Activated T-helper 17 cell treated with anti-CD3 and anti-CD28 coated beads, Interleukin-2, amount 50 U/mL, for 72 hours (primary cell): Measurements from ENCODE around the gene TP73. TPM values are rescaled to one million over a fixed set of nuclear protein-coding genes. Genes with fewer than 3 reads are reported as not detected.
A peak's percentile ranks its signal among the peaks of the same experiment; 100 is the strongest.
"Not testable (repeated sequence)": the region's sequence is repeated elsewhere in the genome, so short reads cannot be mapped to it uniquely, and the experiment has no call there.

Experiments
- ATAC-seq: fragments of 150-1000 bp; cut with Tn5 transposase; replicated peaks from 2 replicates; pipeline ENCODE4 v1.10.0; 2021; ENCODE audit warnings: mild to moderate bottlenecking, moderate library complexity
- H3K27ac Mint-ChIP-seq: one replicate; pipeline ENCODE4 v1.8.0; 2022; ENCODE audit warnings: mixed read lengths
- H3K27me3 Mint-ChIP-seq: one replicate; pipeline ENCODE4 v1.8.0; 2022; ENCODE audit warnings: mixed read lengths
- H3K36me3 Mint-ChIP-seq: one replicate; pipeline ENCODE4 v1.8.0; 2022; ENCODE audit warnings: low read depth, mild to moderate bottlenecking, mixed read lengths
- H3K4me1 Mint-ChIP-seq: one replicate; pipeline ENCODE4 v1.8.0; 2022; ENCODE audit warnings: mixed read lengths
- H3K4me3 Mint-ChIP-seq: one replicate; pipeline ENCODE4 v1.8.0; 2022; ENCODE audit warnings: mild to moderate bottlenecking, mixed read lengths
- H3K9me3 Mint-ChIP-seq: one replicate; pipeline ENCODE4 v1.8.0; 2022; ENCODE audit warnings: mixed read lengths
- total RNA-seq, 2 donors: library from RNA; stranded (reverse); gene quantifications; one replicate each; pipeline ENCODE4 v1.2.3, GENCODE V29; 2022

The TP73 gene
- total RNA-seq, 2 donors from 2014 or later, result 0.95 to 1.1 TPM

- H3K4me3 Mint-ChIP-seq, result peak overlapping the region; percentile 76
- H3K27me3 Mint-ChIP-seq, H3K36me3 Mint-ChIP-seq, H3K9me3 Mint-ChIP-seq, ATAC-seq: not testable (repeated sequence)
- peaks cover 18% of the 10 kb centered on the region for H3K4me1 Mint-ChIP-seq
- peak overlapping the region; percentile 62 for H3K27ac Mint-ChIP-seq
Observed at GRCh38 chr1:3748316-3748900, 96.1 kb downstream of the TP73 start.

- no peak overlapping the region for H3K27ac Mint-ChIP-seq
- H3K4me1 Mint-ChIP-seq, result peaks cover 18% of the 10 kb centered on the region
- H3K4me3 Mint-ChIP-seq, result no peak overlapping the region
- no peaks in the 10 kb centered on the region for H3K36me3 Mint-ChIP-seq
- no peaks in the 10 kb centered on the region for H3K27me3 Mint-ChIP-seq
- H3K9me3 Mint-ChIP-seq, result no peaks in the 10 kb centered on the region
- no peak for ATAC-seq
Observed at GRCh38 chr1:3749512-3749911, 97.2 kb downstream of the TP73 start.

GRCh38 chr1:3750741-3751140 is 98.4 kb downstream of the TP73 start:
- Mint-ChIP-seq H3K36me3 (no peaks in the 10 kb centered on the region), H3K4me3 (no peak overlapping the region), H3K4me1 (peaks cover 10% of the 10 kb centered on the region), H3K27me3 (no peaks in the 10 kb centered on the region), H3K9me3 (no peaks in the 10 kb centered on the region), H3K27ac (no peak overlapping the region)
- ATAC-seq, result no peak

GRCh38 chr1:3752400-3752945 is 100.2 kb downstream of the TP73 start, which contains the start of gene CCDC27:
Gene CCDC27, plus strand, starts transcription at chr1:3752450. Its CDS starts 32 bp downstream, at chr1:3752482.
- no peak for ATAC-seq
- Mint-ChIP-seq H3K27ac (no peak within 1 kb of the TSS), H3K36me3 (no peaks in the 10 kb centered on the region), H3K27me3 (no peaks in the 10 kb centered on the region), H3K4me1 (peaks cover 6% of the 10 kb centered on the region), H3K4me3 (no peak within 1 kb of the TSS), H3K9me3 (no peaks in the 10 kb centered on the region)

DNA sequence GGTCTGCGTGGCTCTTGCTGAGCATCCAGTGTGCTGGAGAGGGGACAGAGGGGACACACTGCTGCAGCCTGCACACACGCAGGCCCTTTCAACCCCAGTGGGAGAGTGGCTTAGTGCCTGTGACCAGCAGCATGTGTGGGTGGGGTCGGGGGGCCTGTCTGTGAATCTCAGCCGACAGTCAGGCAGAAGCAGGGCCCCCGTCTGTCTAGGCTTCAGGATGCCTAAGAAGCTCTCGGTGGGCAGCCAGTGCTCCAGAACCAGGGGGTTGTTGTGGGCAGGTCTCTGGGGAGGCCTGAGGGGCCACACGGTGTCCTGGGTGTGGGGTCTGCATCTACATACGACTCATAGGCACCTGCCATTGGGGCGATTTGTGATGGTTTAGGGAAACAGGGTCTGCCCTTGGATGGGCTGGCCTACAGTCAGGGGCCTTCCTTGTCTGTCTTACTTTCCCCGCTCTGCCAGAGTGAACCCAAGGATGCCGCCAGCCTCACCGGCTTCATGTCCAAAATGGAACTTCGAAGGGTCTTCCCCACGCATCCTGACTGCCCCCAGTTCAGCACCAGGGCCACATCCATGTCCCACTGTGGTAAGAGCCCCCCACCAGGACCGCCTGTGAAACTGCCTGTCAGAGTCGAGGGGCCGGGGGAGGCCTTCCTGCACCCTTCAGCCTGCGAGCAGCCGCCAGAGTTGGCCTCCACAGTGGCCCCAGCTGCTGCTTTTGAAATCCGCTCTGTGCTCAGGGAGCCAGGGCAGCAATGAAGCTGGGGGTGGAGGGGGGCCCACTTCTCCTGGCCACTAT is 101.5 kb downstream of the TP73 start:
- H3K36me3 Mint-ChIP-seq, result no peaks in the 10 kb centered on the region
- H3K4me1 Mint-ChIP-seq, result no peaks in the 10 kb centered on the region
- no peak overlapping the region for H3K4me3 Mint-ChIP-seq
- ATAC-seq, result no peak
- no peaks in the 10 kb centered on the region for H3K9me3 Mint-ChIP-seq
- H3K27me3 Mint-ChIP-seq, result no peaks in the 10 kb centered on the region
- H3K27ac Mint-ChIP-seq, result no peak overlapping the region

- no peaks in the 10 kb centered on the region for H3K9me3 Mint-ChIP-seq
- peaks cover 13% of the 10 kb centered on the region for H3K27me3 Mint-ChIP-seq
- no peak for ATAC-seq
- no peak overlapping the region for H3K27ac Mint-ChIP-seq
- H3K4me1 Mint-ChIP-seq, result no peaks in the 10 kb centered on the region
- no peak overlapping the region for H3K4me3 Mint-ChIP-seq
- no peaks in the 10 kb centered on the region for H3K36me3 Mint-ChIP-seq
Observed at GRCh38 chr1:3756394-3756793, 104.1 kb downstream of the TP73 start.

DNA sequence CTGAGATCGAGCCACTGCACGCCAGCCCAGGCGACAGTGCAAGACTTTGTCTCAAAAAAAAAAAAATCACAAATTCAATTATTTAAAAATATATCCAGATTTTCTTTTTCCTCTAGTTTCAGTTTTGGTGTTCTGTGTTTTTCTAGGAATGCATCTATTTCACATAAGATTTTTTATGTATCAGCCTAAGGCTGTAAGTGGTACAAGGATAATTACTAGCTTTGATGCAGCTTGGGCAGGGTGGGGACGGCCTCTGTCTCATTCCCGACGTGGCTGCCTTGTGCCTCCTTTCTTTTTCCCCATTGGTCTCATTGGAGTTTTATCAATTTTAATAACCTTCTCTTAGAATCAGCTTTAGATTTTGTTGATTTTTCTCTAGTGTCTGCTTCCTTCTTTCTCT is 106.8 kb downstream of the TP73 start:
- no peak overlapping the region for H3K27ac Mint-ChIP-seq
- no peaks in the 10 kb centered on the region for H3K4me1 Mint-ChIP-seq
- no peak for ATAC-seq
- no peaks in the 10 kb centered on the region for H3K36me3 Mint-ChIP-seq
- H3K4me3 Mint-ChIP-seq, result no peak overlapping the region
- peaks cover 17% of the 10 kb centered on the region for H3K27me3 Mint-ChIP-seq
- H3K9me3 Mint-ChIP-seq, result no peaks in the 10 kb centered on the region

GRCh38 chr1:3759796-3760195 is 107.5 kb downstream of the TP73 start:
- no peaks in the 10 kb centered on the region for H3K4me1 Mint-ChIP-seq
- no peaks in the 10 kb centered on the region for H3K9me3 Mint-ChIP-seq
- H3K27ac Mint-ChIP-seq, result no peak overlapping the region
- no peak overlapping the region for H3K4me3 Mint-ChIP-seq
- peaks cover 21% of the 10 kb centered on the region for H3K27me3 Mint-ChIP-seq
- H3K36me3 Mint-ChIP-seq, result no peaks in the 10 kb centered on the region
- ATAC-seq, result no peak

- Mint-ChIP-seq H3K36me3 (no peaks in the 10 kb centered on the region), H3K27ac (no peak overlapping the region), H3K27me3 (peaks cover 21% of the 10 kb centered on the region), H3K9me3 (no peaks in the 10 kb centered on the region), H3K4me1 (no peaks in the 10 kb centered on the region), H3K4me3 (no peak overlapping the region)
- ATAC-seq, result no peak
Observed at GRCh38 chr1:3761296-3762010, 109.1 kb downstream of the TP73 start.

- no peak for ATAC-seq
- Mint-ChIP-seq H3K4me1 (no peaks in the 10 kb centered on the region), H3K9me3 (no peaks in the 10 kb centered on the region), H3K27ac (no peak overlapping the region), H3K4me3 (no peak overlapping the region), H3K36me3 (no peaks in the 10 kb centered on the region), H3K27me3 (peaks cover 21% of the 10 kb centered on the region)
Observed at GRCh38 chr1:3762151-3762872, 110.0 kb downstream of the TP73 start.

- no peak overlapping the region for H3K27ac Mint-ChIP-seq
- H3K4me3 Mint-ChIP-seq, result no peak overlapping the region
- H3K27me3 Mint-ChIP-seq, result peaks cover 21% of the 10 kb centered on the region
- ATAC-seq, result no peak
- no peaks in the 10 kb centered on the region for H3K36me3 Mint-ChIP-seq
- H3K9me3 Mint-ChIP-seq, result no peaks in the 10 kb centered on the region
- no peaks in the 10 kb centered on the region for H3K4me1 Mint-ChIP-seq
Observed at GRCh38 chr1:3762873-3763228, 110.5 kb downstream of the TP73 start.

- H3K27me3 Mint-ChIP-seq, result peaks cover 21% of the 10 kb centered on the region
- no peaks in the 10 kb centered on the region for H3K4me1 Mint-ChIP-seq
- H3K36me3 Mint-ChIP-seq, result no peaks in the 10 kb centered on the region
- H3K9me3 Mint-ChIP-seq, result no peaks in the 10 kb centered on the region
- ATAC-seq, result no peak
- H3K27ac Mint-ChIP-seq, result no peak overlapping the region
- H3K4me3 Mint-ChIP-seq, result no peak overlapping the region
Observed at GRCh38 chr1:3763351-3764125, 111.2 kb downstream of the TP73 start.

DNA sequence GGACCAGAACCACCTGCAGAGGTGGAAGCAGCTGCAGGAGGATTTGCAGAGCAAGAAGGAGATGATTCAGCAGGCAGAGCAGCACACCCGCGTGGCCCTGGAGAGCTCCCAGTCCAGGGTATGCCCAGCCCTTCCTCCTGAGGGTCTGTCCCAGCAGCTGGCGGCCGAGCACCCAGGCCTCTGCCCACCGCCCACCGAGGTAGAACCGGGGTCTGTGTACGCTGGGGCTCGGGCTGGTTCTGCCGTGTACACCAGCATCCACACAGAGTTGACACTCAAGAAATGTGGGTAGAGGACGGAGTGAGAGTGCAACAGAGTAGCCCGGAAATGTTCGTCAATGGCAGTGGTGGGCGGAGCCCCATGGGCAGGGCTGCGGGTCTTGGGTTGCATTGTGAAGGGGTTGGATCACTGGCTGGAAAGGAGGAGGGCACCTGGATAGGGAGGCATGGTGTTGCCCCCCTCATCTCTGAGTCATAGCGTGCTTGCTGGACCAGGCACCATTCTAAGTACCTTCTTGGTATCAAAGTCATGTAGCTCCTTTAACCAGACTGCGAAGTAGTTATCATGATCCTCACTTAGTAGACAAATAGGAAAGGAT is 115.1 kb downstream of the TP73 start:
- ATAC-seq, result no peak
- Mint-ChIP-seq H3K4me1 (no peaks in the 10 kb centered on the region), H3K36me3 (no peaks in the 10 kb centered on the region), H3K27ac (no peak overlapping the region), H3K27me3 (peaks cover 5% of the 10 kb centered on the region), H3K9me3 (no peaks in the 10 kb centered on the region), H3K4me3 (no peak overlapping the region)
